SK-N-SH treated with all-trans-retinoic acid at 6 μM for 48 hours (cell line): ENCODE data around the gene CYP46A1.

Experiments
- ZNF565 ChIP-seq: fragments of 450-650 bp; formaldehyde crosslinking; conservative IDR thresholded peaks from 2 replicates; pipeline ENCODE4 v1.5.0; 2020; ENCODE audit warnings: low read depth, mild to moderate bottlenecking, moderate library complexity
- TF ChIP-seq, protein P1 (sequence below): fragments of 250-450 bp; sonication (Bioruptor Pico); IDR thresholded peaks from 2 replicates; pipeline ENCODE4 v1.8.0; 2020; ENCODE audit warnings: mild to moderate bottlenecking, moderate library complexity, borderline replicate concordance
- TF ChIP-seq, protein P2 (sequence below): fragments of 250-450 bp; sonication (Bioruptor Pico); IDR thresholded peaks from 2 replicates; pipeline ENCODE4 v1.5.0; 2020; ENCODE audit warnings: mild to moderate bottlenecking, moderate library complexity

DNA sequence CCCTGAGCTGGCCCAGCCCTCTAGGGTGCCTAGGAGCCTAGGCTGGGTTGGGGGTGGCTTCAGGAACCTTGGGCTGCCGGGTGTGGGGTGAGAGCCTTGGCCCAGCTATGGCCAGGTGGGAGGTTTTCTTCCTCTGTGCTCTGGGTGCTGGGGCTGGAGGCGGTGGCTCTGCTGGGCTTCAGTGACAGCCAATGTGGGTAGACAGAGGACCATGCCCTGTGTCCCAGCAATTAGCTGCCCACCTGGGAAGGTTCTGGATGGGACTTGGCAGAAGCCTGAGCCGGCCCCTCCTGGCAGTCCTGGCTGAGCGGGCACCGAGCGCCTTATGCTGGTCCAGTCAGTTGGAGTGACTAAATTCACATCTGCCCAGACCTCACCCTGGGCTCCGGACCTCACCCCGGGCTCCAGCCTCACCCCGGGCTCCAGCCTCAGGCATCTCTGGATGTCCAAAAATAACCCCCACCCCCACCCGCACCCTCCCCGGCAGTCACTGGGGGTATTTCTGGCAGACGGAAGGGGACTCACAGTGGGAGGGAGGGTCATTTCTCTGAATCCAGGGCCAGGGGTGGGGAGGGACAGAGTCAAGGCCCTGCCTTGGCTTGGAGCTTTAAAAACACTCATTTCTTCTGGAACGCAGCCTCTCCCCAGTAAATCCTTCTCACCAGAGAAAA, 46.9 kb downstream of the CYP46A1 start:
- TF ChIP-seq, protein P1, sequence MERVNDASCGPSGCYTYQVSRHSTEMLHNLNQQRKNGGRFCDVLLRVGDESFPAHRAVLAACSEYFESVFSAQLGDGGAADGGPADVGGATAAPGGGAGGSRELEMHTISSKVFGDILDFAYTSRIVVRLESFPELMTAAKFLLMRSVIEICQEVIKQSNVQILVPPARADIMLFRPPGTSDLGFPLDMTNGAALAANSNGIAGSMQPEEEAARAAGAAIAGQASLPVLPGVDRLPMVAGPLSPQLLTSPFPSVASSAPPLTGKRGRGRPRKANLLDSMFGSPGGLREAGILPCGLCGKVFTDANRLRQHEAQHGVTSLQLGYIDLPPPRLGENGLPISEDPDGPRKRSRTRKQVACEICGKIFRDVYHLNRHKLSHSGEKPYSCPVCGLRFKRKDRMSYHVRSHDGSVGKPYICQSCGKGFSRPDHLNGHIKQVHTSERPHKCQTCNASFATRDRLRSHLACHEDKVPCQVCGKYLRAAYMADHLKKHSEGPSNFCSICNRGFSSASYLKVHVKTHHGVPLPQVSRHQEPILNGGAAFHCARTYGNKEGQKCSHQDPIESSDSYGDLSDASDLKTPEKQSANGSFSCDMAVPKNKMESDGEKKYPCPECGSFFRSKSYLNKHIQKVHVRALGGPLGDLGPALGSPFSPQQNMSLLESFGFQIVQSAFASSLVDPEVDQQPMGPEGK (CRISPR knock-in tag): no peak
- no peak for TF ChIP-seq ZNF565 (CRISPR knock-in tag)
- TF ChIP-seq, protein P2, sequence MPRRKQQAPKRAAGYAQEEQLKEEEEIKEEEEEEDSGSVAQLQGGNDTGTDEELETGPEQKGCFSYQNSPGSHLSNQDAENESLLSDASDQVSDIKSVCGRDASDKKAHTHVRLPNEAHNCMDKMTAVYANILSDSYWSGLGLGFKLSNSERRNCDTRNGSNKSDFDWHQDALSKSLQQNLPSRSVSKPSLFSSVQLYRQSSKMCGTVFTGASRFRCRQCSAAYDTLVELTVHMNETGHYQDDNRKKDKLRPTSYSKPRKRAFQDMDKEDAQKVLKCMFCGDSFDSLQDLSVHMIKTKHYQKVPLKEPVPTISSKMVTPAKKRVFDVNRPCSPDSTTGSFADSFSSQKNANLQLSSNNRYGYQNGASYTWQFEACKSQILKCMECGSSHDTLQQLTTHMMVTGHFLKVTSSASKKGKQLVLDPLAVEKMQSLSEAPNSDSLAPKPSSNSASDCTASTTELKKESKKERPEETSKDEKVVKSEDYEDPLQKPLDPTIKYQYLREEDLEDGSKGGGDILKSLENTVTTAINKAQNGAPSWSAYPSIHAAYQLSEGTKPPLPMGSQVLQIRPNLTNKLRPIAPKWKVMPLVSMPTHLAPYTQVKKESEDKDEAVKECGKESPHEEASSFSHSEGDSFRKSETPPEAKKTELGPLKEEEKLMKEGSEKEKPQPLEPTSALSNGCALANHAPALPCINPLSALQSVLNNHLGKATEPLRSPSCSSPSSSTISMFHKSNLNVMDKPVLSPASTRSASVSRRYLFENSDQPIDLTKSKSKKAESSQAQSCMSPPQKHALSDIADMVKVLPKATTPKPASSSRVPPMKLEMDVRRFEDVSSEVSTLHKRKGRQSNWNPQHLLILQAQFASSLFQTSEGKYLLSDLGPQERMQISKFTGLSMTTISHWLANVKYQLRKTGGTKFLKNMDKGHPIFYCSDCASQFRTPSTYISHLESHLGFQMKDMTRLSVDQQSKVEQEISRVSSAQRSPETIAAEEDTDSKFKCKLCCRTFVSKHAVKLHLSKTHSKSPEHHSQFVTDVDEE (CRISPR knock-in tag): no peak
